ENCODE measurements around the gene TRIM47. TPM values are rescaled to one million over a fixed set of nuclear protein-coding genes. Genes with fewer than 3 reads are reported as not detected.

TRIM47 gene
- total RNA-seq, 2 experiments from 2014 or later, result 25.9 to 41.9 TPM

DNA sequence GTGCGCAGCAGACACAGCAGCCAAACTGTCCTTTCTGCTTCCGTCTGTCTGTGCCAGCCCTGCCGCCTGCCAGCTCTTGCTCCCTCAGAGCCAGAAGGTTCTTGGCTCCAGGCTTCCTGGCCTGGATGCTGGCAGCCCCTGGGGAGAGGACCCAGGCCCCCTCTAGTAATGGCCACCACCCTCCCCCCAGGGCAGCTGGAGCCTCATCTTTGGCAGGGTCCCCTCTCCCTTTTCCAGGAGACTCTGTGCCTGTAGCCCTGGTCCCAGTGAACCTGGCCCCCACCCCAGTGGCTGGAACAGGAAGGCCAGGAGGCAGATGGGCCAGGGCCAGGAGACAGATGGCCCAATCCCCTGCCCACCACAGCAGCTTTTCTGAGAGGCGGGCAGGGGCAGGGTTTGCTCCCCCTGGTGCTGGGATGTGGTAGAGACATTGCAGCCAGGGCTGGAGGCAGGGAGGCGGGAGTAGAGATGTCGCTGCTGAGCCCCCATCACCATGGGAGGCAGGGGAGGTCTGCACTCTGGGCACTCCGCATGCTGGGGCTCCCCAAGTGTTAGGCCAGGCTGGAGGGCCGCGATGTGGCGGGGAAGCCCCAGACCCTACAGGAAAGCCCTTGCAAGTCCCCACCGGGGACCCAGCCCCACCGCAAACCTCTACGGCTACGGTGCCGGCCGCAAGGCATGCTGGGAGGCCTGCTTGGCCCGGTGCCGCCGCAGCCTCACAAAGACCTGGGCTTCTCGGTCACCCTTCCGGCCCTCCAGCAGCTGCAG lies 50.9 kb downstream of the TRIM47 start:
- Histone ChIP-seq H3K9me3 (ENCODE audit: low read length) (no peaks in the 10 kb centered on the region), H3K4me1 (ENCODE audit: insufficient read depth, low read length, poor library complexity, severe bottlenecking) (peaks cover 20% of the 10 kb centered on the region), H3K36me3 (ENCODE audit: insufficient read depth, low read length) (peaks cover 22% of the 10 kb centered on the region), H3K79me2 (ENCODE audit: insufficient read depth, low read depth, low read length) (no peaks in the 10 kb centered on the region), H3K27ac (ENCODE audit: low read depth, low read length, poor library complexity, severe bottlenecking) (peak overlapping the region; percentile 9), H3K4me2 (ENCODE audit: low read length) (peak overlapping the region; percentile 49; the same call in 1 of the 2 replicates), H3K4me3 (ENCODE audit: low read depth, low read length, poor library complexity, severe bottlenecking) (peak overlapping the region; percentile 39), H3K9me2 (ENCODE audit: insufficient read depth, low read length) (no peaks in the 10 kb centered on the region), H2AFZ (ENCODE audit: low read length) (no peak overlapping the region), H4K20me1 (ENCODE audit: insufficient read depth, low read length) (no peaks in the 10 kb centered on the region)
- peak; percentile 71 for DNase-seq (ENCODE audit: low spot score)
- CTCF ChIA-PET (ENCODE audit: unreplicated experiment), result interaction anchor here (0.7 to 1.8 kb wide), 5 partner anchors 9 to 311 kb away, joined by 3 to 7 read pairs (median 5); partner anchors contain the start of genes GALK1 and TSEN54
- no TSS peak for BruUV-seq (replicated peaks)
- intact Hi-C loops (cut with micrococcal nuclease; ENCODE audit: unreplicated experiment), result loop anchor here (1.0 to 2.0 kb wide), 2 partner anchors 43 to 63 kb away; partner anchors contain the start of gene UNK
- TF ChIP-seq, protein P1, sequence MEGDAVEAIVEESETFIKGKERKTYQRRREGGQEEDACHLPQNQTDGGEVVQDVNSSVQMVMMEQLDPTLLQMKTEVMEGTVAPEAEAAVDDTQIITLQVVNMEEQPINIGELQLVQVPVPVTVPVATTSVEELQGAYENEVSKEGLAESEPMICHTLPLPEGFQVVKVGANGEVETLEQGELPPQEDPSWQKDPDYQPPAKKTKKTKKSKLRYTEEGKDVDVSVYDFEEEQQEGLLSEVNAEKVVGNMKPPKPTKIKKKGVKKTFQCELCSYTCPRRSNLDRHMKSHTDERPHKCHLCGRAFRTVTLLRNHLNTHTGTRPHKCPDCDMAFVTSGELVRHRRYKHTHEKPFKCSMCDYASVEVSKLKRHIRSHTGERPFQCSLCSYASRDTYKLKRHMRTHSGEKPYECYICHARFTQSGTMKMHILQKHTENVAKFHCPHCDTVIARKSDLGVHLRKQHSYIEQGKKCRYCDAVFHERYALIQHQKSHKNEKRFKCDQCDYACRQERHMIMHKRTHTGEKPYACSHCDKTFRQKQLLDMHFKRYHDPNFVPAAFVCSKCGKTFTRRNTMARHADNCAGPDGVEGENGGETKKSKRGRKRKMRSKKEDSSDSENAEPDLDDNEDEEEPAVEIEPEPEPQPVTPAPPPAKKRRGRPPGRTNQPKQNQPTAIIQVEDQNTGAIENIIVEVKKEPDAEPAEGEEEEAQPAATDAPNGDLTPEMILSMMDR (conservative IDR thresholded peaks at IDR 0.05; ENCODE audit: low read length), result peak; percentile 82
- no peak for TF ChIP-seq EZH2phosphoT487 (IDR thresholded peaks at IDR 0.05; ENCODE audit: borderline replicate concordance, low read depth, low read length)
- POLR2A ChIA-PET, result interaction anchor here (0.6 to 1.8 kb wide), 3 partner anchors 41 to 288 kb away, joined by 3 to 8 read pairs (median 3); partner anchors contain the start of gene UNK

DNA sequence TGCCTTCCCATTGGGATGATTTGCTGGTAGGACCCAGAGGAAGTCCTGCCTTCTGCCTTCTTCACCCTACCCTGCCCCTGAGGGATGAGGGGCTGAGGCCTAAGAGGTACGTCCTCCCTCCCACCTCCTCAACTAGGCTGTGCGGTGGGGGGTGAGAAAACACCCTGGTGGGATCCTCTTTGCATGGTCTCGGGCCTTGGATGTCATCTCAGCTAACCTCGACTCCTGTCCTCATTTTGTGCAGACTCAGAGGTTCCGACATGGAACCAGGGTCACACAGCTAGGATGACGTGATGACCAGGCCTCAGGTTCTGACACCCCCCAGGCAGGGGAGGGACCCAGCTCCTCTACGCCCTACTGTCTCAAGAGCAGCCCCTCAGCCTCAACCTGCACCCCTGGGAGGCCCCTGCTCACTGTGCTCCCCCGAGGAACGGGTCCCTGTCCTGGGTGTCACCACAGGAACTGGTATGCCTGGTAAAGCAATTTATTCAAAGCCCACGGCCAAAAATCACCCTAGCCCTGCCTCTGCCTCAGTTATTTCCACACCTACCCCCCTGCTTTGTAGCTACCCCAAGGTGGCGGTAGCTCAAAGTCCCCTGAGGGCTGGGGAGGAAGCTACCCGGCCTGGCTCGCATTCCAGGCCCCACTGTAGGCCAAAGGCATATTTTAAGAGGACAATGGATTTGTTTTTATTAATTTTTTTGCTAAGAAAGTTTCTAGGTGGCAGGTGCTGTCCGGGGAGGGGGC lies 51.6 kb downstream of the TRIM47 start:
- Histone ChIP-seq H3K36me3 (ENCODE audit: insufficient read depth, low read length) (peaks cover 30% of the 10 kb centered on the region), H3K27ac (ENCODE audit: low read depth, low read length, poor library complexity, severe bottlenecking) (peak overlapping the region; percentile 9), H3K4me2 (ENCODE audit: low read length) (peak overlapping the region; percentile 49; the same call in 1 of the 2 replicates), H3K4me1 (ENCODE audit: insufficient read depth, low read length, poor library complexity, severe bottlenecking) (peaks cover 19% of the 10 kb centered on the region), H3K9me3 (ENCODE audit: low read length) (no peaks in the 10 kb centered on the region), H3K79me2 (ENCODE audit: insufficient read depth, low read depth, low read length) (no peaks in the 10 kb centered on the region), H3K9me2 (ENCODE audit: insufficient read depth, low read length) (no peaks in the 10 kb centered on the region), H3K4me3 (ENCODE audit: low read depth, low read length, poor library complexity, severe bottlenecking) (no peak overlapping the region), H2AFZ (ENCODE audit: low read length) (no peak overlapping the region), H4K20me1 (ENCODE audit: insufficient read depth, low read length) (no peaks in the 10 kb centered on the region)
- no TSS peak for BruUV-seq (replicated peaks)
- DNase-seq (ENCODE audit: low spot score), result peak; percentile 33
- TF ChIP-seq, protein P1 (conservative IDR thresholded peaks at IDR 0.05; ENCODE audit: low read length), result no peak
- TF ChIP-seq EZH2phosphoT487 (IDR thresholded peaks at IDR 0.05; ENCODE audit: borderline replicate concordance, low read depth, low read length), result no peak
- ChIA-PET CTCF (ENCODE audit: unreplicated experiment) (interaction anchor here (0.7 to 1.8 kb wide), 8 partner anchors 10 to 310 kb away, joined by 3 to 7 read pairs (median 4); partner anchors contain the start of genes GALK1 and TSEN54), POLR2A (interaction anchor here (0.8 to 1.8 kb wide), 2 partner anchors 41 to 43 kb away, joined by 3 to 8 read pairs; partner anchors contain the start of gene UNK)
- intact Hi-C loops (cut with micrococcal nuclease; ENCODE audit: unreplicated experiment), result loop anchor here (1.0 to 2.0 kb wide), 2 partner anchors 42 to 62 kb away; partner anchors contain the start of gene UNK
